ENCODE measurements around the gene ENAH.

ENAH gene

GRCh38 chr1:225437710-225438437 is 215.0 kb downstream of the ENAH start:
- peak; percentile 54 for DNase-seq (ENCODE audit: low read depth, low spot score)
